ENCODE results near the gene IFT74.
"Not testable (repeated sequence)": the region's sequence is repeated elsewhere in the genome, so short reads cannot be mapped to it uniquely, and the experiment has no call there.

Gene IFT74

DNA sequence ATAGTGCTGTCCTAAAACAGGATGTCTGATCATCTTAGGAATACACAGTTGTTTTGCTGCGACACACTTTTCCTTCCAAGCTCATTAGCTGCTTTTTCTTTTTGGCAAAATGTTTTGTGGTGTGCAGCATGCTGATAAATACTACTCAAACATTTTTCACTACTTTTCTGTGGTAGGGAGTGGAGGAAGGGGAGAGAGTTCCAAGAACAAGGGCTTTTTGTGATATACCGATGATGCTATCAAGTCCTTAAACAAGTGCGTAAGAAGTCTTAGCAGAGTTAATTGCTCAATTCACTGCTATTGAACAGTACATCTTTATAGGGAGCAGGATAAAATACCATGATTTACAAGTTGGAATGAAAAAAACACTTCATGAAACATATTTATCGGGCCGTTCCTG lies 129.2 kb downstream of the IFT74 start:
- no peak for DNase-seq

DNA sequence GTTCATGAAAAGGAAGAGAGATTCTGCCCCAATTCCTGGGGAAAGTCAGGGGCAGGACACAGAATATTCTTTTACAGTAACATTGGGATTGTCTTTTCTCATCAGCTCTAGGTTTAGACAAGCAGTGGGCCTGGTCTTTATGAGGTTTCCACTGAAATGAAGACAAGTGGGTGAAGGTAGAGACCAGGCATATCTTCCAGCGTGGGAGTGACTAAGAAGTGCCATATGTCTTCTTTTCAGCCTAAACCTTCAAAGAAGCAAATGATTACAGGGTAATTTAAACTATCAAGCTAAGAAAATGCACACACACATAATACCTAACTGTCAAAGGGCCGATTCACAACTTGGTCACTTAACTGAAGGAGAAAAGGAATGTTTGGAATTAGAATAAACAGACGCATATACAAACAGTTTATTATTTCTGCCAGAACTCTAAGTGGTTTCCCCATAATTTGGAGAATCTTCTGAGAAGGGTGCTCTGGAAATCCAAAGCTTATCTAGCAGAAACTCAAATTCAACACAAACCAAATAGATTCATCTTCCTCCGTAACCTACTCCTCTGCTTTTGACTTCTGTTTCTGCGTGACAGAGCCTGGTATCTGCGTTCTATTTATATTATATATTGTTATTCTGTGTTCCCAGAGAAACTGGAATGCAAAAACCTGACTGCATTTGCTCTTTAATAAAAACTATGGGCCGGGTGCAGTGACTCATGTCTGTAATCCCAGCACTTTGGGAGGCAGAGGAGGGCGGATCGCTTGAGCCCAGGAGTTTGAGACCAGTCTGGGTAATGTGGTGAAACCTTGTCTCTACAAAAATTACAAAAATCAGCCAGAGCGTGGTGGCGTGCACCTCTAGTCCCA lies 130.8 kb downstream of the IFT74 start:
- DNase-seq, result no peak

DNA sequence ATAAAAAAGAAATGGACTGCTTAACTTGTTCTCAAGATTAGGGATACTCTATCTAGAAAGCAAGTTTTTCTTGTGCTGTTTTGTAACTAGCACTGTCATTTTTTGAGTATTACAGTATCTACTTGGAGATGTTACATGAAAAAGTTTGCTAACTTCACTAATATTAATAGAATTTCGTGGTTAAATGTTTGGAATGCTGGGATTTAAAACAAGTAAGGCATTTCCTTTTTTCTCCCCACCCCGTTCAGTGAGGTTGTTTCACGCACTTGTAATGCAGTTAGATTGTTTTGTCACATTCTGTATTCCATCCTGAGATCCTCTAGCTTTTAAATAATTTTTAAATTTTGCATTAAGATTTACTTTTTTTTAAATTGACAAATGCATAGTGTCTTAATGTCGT lies 132.8 kb downstream of the IFT74 start:
- DNase-seq, result no peak

DNA sequence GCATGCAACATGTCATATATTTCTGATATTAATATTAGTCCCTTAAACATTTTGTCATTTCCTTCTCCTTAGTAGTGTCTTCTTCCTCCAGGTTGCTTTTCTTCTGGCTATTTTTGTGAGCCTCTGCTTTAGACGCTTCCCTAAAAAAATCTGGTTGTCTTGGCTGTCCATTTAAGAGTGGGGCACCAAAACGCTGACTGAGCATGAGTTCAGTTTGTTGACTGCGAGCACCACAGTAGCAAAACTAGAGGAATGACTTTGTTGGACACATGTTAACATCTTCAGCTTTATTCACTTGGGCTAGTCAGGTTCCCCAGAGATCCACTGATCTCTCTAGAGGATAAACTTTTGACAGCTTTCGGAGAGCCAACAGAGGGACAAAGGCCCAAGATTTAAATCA lies 133.5 kb downstream of the IFT74 start:
- DNase-seq, result no peak

DNA sequence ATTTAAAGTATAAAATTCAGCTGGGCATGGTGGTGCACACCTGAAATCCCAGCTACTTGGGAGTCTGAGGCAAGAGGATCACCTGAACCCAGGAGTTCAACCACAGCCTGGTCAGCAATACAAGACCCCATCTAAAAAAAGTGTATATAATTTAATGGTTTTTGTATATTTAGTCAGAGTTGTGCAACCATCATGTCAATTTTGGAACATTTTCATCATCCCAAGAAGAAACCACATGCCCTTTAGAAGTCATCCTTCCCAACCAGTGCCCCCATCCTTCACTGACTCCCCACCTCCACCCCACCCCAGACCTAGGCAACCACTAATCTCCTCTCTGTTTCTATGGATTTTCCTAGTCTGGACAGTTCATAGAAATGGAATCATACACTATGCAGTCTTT lies 134.0 kb downstream of the IFT74 start:
- no peak for DNase-seq

DNA sequence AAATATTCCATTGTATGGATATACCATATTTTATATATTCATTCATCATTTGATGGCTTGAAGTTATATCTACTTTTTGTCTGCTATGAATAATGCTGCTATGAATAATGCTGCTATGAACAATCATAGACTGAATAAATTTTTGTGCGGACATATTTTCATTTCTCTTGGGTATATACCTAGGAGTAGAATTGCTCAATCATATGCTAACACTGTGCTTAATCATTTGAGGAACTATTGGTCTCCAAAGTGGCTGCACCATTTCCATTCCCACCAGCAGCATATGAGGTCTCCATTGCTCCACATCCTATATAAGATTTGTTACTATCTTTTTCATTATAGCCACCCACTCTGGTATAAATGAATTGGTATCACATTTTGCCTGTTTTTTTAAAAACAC lies 134.5 kb downstream of the IFT74 start:
- no peak for DNase-seq

DNA sequence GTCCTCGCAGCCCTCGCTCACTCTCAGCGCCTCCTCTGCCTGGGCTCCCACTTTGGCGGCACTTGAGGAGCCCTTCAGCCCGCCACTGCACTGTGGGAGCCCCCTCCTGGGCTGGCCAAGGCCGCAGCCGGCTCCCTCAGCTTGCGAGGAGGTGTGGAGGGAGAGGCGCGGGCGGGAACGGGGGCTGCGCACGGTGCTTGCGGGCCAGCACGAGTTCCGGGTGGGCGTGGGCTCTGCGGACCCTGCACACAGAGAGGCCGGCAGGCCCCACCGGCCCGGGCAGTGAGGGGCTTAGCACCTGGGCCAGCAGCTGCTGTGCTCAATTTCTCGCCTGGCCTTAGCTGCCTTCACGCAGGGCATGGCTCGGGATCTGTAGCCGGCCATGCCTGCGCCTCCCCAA lies 136.3 kb downstream of the IFT74 start:
- not testable (repeated sequence) for DNase-seq

DNA sequence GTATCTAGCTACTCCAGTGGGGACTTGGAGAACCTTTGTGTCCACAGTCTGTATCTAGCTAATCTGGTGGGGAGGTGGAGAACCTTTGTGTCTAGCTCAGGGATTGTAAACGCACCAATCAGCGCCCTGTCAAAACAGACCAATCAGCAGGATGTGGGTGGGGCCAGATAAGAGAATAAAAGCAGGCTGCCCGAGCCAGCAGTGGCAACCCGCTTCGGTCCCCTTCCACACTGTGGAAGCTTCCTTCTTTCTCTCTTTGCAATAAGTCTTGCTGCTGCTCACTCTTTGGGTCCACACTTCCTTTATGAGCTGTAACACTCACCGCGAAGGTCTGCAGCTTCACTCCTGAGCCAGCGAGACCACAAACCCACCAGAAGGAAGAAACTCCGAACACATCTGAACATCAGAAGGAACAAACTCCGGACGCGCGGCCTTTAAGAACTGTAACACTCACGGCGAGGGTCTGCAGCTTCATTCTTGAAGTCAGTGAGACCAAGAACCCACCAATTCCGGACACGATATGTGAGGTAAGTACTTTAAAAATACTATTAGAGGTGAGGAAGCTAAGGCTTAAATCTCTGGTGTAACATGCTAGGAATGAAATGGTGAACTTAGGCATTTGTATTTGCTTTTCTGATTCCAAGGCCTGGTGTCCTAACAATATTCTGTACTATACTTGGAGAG lies 137.3 kb downstream of the IFT74 start:
- not testable (repeated sequence) for DNase-seq

DNA sequence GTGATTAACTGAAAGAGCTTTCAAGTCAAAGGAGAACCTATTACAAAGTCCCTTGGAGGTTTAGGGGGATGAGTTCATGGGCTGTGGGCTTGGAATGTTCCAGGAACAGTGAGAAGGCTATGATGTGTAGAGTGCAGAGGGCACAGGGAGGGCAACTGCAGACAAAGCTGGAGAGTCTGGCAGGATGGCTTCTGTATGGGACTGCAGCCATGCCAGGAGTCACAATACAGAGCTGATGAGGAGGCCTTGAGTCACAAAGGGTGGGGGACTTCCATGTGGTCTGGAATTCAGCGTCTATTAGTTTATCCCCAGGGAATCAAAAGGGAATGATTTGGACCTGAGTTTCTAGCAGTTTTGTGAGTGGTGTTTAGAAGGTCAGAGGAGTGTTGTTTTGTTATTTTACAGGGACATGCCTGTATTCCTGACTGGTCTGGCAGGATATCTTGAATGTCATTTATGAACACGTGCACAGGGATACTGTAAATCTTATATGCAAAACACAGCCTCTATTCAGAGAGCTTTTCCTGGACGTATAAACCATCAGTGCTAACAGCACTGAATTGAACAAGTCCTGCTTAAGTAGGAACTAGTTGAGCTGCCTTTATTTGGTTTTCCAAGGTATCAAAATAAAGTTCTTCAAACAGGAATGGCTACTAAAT lies 138.6 kb downstream of the IFT74 start:
- no peak for DNase-seq

DNA sequence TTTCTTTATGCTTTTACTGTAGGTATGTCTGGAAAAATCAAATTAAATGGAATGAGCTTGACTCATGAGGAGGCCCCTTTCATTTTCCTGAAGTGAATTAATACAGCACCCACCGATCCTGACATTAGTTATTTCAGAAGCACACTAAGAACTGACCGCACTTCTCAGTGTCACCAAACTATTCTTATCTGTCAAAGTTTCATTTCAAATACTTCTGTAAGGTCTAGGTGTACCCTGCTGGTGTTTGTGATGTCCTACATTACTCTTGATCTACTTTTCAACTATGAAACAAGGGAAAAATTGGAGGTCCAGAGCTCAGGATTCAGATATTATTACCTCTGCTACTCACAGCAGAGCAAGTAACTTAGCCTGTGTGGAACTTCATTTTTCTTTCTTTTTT lies 151.0 kb downstream of the IFT74 start:
- DNase-seq, result no peak

DNA sequence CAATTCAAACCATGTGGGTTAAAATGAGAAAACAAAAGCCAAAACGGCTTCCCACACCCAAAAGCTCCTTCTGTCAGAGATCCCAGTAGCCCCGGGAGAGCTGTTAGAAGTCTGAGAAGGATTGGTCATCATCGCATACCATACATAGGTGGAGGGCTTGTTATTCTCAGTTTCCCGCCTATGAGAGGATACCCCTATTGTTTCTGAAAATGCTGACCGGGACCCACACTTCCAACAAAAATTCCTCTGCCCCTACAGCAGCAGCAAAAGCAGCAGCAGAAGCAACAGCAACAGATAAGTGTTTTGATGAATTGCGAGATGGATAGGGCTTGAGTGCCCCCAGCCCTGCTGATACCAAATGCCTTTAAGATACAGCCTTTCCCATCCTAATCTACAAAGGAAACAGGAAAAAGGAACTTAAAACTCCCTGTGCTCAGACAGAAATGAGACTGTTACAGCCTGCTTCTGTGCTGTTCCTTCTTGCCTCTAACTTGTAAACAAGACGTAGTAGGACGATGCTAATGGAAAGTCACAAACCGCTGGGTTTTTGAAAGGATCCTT lies 152.8 kb downstream of the IFT74 start, which contains the start of gene TEK:
TEK (plus strand) TSS at position 245 of the 561 bp plus-strand sequence. CDS start 366 bp downstream, outside the sequence.
- no peak for DNase-seq

DNA sequence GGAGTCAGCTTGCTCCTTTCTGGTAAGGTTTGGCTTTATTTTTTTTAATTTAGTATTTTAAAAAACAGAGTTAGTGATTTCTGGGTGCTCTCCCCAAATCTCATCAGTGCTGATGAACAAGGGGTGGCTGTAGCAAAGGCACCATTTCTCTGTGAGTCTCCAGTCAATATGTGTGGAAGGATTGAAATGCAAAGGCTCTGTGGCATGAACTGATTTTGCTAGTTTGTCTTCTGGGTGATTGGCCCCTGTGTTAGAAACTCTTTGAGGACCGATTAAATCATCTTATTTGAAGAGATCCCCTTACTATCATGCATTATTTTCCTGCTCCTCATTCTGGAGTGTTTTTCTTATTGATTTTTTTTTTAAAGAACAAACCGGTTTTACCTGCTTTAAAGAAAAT lies 153.4 kb downstream of the IFT74 start:
- DNase-seq, result no peak

DNA sequence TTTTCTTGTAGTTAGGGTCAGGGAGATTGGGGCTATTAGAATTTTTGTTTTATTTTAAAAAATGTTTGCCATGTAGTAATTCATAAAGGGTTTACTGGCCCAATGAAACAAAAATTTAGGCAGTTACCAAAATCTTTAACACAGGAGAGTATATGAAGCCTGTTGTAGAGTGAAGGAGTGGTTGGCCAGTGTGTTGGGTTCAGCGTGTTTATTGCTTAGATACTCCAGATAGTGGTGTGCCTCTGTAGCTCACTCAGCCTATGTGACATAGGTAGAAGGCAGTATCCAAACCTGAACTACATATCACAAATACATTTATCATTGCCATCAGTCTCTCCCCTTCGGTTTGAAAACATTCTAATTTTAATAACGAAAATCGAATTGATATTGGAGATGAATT lies 154.0 kb downstream of the IFT74 start:
- DNase-seq, result no peak

DNA sequence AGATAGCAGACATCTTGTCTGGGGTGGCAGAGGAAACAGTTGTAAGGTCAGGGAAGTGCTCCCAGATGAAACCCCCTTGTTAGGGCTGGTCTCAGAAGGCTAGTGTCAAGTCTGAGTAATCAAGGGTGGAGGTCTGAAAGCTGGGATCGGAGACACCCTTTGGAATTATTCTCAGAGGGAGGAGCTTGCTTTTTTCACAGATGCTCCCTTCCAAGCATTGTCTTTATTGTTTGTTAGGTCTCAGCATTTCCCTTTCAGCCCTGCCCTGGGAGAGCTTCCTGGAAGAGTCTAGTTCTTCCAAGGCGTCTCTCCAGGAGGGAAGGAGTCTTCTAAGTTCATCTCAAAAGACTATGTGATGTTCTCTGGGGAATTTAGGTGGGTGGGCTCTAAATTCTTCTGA lies 156.0 kb downstream of the IFT74 start:
- no peak for DNase-seq
